Mesendoderm (in vitro differentiated cells): ENCODE measurements around the gene KIF1A.

ENCODE experiments used
- DNase-seq: peaks from one replicate; pipeline ENCODE4 v3.0.0; 2013
- H2AK5ac ChIP-seq: 2 replicates; pipeline ENCODE4 v1.6.1; 2013; ENCODE audit warnings: low read length, inconsistent platforms
- H2BK120ac ChIP-seq: 2 replicates; pipeline ENCODE4 v1.6.1; 2013; ENCODE audit warnings: low read depth, mild to moderate bottlenecking, low read length, moderate library complexity, mixed read lengths
- H2BK15ac ChIP-seq: replicated peaks from 2 replicates; pipeline ENCODE4 v1.6.1; 2013; ENCODE audit warnings: low read depth, mild to moderate bottlenecking, moderate library complexity
- H2BK5ac ChIP-seq: 2 replicates; pipeline ENCODE4 v1.6.1; 2013; ENCODE audit warnings: low read length, inconsistent platforms
- H3K18ac ChIP-seq: 2 replicates; pipeline ENCODE4 v1.6.1; 2013; ENCODE audit warnings: mild to moderate bottlenecking, low read length, mixed read lengths
- H3K23ac ChIP-seq: one replicate; pipeline ENCODE4 v1.6.1; 2013; ENCODE audit warnings: low read length
- H3K27ac ChIP-seq: 2 replicates; pipeline ENCODE4 v1.5.1; 2013; ENCODE audit warnings: low read depth, mild to moderate bottlenecking, inconsistent platforms, low read length, moderate library complexity
- H3K27me3 ChIP-seq: 2 replicates; pipeline ENCODE4 v1.6.1; 2013; ENCODE audit warnings: low read length, control low read depth, mild to moderate bottlenecking, inconsistent platforms; ENCODE audit not compliant: insufficient read depth, poor library complexity
- H3K36me3 ChIP-seq: 2 replicates; pipeline ENCODE4 v1.6.1; 2013; ENCODE audit warnings: low read length, inconsistent platforms; ENCODE audit not compliant: control insufficient read depth, insufficient read depth
- H3K4ac ChIP-seq: one replicate; pipeline ENCODE4 v1.6.1; 2013; ENCODE audit warnings: low read depth, mild to moderate bottlenecking, low read length, moderate library complexity
- H3K4me1 ChIP-seq: 2 replicates; pipeline ENCODE4 v1.6.1; 2013; ENCODE audit warnings: low read depth, low read length, inconsistent platforms; ENCODE audit not compliant: control insufficient read depth
- H3K4me2 ChIP-seq: 2 replicates; pipeline ENCODE4 v1.6.1; 2013; ENCODE audit warnings: low read length
- H3K4me3 ChIP-seq: 2 replicates; pipeline ENCODE4 v1.5.1; 2013; ENCODE audit warnings: mild to moderate bottlenecking, low read length
- H3K56ac ChIP-seq: one replicate; pipeline ENCODE4 v1.6.1; 2013; ENCODE audit warnings: low read length
- H3K79me1 ChIP-seq: 2 replicates; pipeline ENCODE4 v1.6.1; 2013; ENCODE audit warnings: low read length, inconsistent platforms
- H3K79me2 ChIP-seq: 2 replicates; pipeline ENCODE4 v1.6.1; 2013; ENCODE audit warnings: mild to moderate bottlenecking, low read length; ENCODE audit not compliant: control insufficient read depth, insufficient read depth
- H3K9ac ChIP-seq: 2 replicates; pipeline ENCODE4 v1.6.1; 2013; ENCODE audit warnings: low read length, inconsistent platforms
- H4K5ac ChIP-seq: one replicate; pipeline ENCODE4 v1.6.1; 2013; ENCODE audit warnings: low read length
- H4K8ac ChIP-seq: one replicate; pipeline ENCODE4 v1.6.1; 2013; ENCODE audit warnings: low read depth, mild to moderate bottlenecking, control low read depth, low read length, moderate library complexity
- WGBS: extraction: QIAGEN DNeasy Blood & Tissue Kit; methylation state at CpG from one replicate; pipeline ENCODE4 v1.1.7; 2013; ENCODE audit warnings: low lambda C conversion rate, missing lambda C conversion rate; ENCODE audit not compliant: insufficient coverage; ENCODE audit errors: extremely low coverage; 5-methylcytosine and 5-hydroxymethylcytosine counted together

KIF1A gene

GRCh38 chr2:240739797-240740196 is 80.2 kb downstream of the KIF1A start:
- Histone ChIP-seq H2BK5ac (no peak overlapping the region), H3K27ac (no peak overlapping the region), H3K4ac (no peak overlapping the region), H2BK120ac (no peak overlapping the region), H3K36me3 (peaks cover 4% of the 10 kb centered on the region), H3K79me1 (no peaks in the 10 kb centered on the region), H2BK15ac (no peak overlapping the region), H4K5ac (no peak overlapping the region), H3K79me2 (no peaks in the 10 kb centered on the region), H3K27me3 (no peaks in the 10 kb centered on the region), H3K56ac (no peak overlapping the region), H2AK5ac (no peak overlapping the region), H3K23ac (no peak overlapping the region), H3K18ac (no peak overlapping the region), H3K9ac (no peak overlapping the region), H3K4me3 (no peak overlapping the region), H4K8ac (no peak overlapping the region), H3K4me1 (no peaks in the 10 kb centered on the region), H3K4me2 (no peak overlapping the region)
- no peak for DNase-seq
- WGBS = no CpG with 5 or more reads among the region's 16 CpGs

DNA sequence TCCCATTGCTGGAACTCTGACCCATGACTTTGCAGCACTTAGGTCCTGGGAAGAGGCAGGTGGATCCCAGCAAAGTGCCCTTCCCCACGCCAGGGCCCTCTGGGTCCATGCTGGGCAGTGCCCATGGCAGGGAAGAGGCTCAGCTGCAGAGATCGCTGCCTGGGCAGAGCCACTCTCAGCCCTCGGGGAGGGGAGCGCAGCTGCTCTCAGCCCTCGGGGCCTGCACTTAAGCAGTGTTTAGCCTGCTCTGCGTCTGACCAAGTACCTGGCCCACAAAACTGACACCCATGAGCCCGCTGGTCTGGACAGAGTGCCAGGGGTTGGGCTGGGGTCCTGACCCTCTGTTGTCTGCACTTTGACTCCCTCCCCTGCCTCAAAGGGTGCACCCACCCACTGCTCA is 82.1 kb downstream of the KIF1A start:
- no peak overlapping the region for H3K9ac ChIP-seq
- peaks cover 4% of the 10 kb centered on the region for H3K36me3 ChIP-seq
- no peak overlapping the region for H3K4me3 ChIP-seq
- no peaks in the 10 kb centered on the region for H3K4me1 ChIP-seq
- DNase-seq = no peak
- H3K18ac ChIP-seq = no peak overlapping the region
- no peak overlapping the region for H2BK5ac ChIP-seq
- no peak overlapping the region for H3K56ac ChIP-seq
- H2BK15ac ChIP-seq = no peak overlapping the region
- H4K8ac ChIP-seq = no peak overlapping the region
- no peak overlapping the region for H2AK5ac ChIP-seq
- no peak overlapping the region for H4K5ac ChIP-seq
- H3K4ac ChIP-seq = no peak overlapping the region
- no peaks in the 10 kb centered on the region for H3K27me3 ChIP-seq
- H2BK120ac ChIP-seq = no peak overlapping the region
- H3K4me2 ChIP-seq = no peak overlapping the region
- H3K79me2 ChIP-seq = no peaks in the 10 kb centered on the region
- no peak overlapping the region for H3K27ac ChIP-seq
- no peak overlapping the region for H3K23ac ChIP-seq
- no peaks in the 10 kb centered on the region for H3K79me1 ChIP-seq
- no CpG with 5 or more reads among the region's 7 CpGs for WGBS

- H3K27me3 ChIP-seq = no peaks in the 10 kb centered on the region
- no peak overlapping the region for H4K5ac ChIP-seq
- H3K36me3 ChIP-seq = peaks cover 4% of the 10 kb centered on the region
- H2BK15ac ChIP-seq = no peak overlapping the region
- H3K9ac ChIP-seq = no peak overlapping the region
- H2BK5ac ChIP-seq = no peak overlapping the region
- H3K4me1 ChIP-seq = no peaks in the 10 kb centered on the region
- no peak overlapping the region for H2BK120ac ChIP-seq
- H3K18ac ChIP-seq = no peak overlapping the region
- no peaks in the 10 kb centered on the region for H3K79me1 ChIP-seq
- no peak overlapping the region for H3K23ac ChIP-seq
- H3K27ac ChIP-seq = no peak overlapping the region
- no CpG with 5 or more reads among the region's 5 CpGs for WGBS
- no peak overlapping the region for H2AK5ac ChIP-seq
- H4K8ac ChIP-seq = no peak overlapping the region
- H3K4me3 ChIP-seq = no peak overlapping the region
- H3K4me2 ChIP-seq = no peak overlapping the region
- no peak overlapping the region for H3K4ac ChIP-seq
- no peak for DNase-seq
- no peak overlapping the region for H3K56ac ChIP-seq
- H3K79me2 ChIP-seq = no peaks in the 10 kb centered on the region
Measured at GRCh38 chr2:240737512-240737911, 82.5 kb downstream of the KIF1A start.

DNA sequence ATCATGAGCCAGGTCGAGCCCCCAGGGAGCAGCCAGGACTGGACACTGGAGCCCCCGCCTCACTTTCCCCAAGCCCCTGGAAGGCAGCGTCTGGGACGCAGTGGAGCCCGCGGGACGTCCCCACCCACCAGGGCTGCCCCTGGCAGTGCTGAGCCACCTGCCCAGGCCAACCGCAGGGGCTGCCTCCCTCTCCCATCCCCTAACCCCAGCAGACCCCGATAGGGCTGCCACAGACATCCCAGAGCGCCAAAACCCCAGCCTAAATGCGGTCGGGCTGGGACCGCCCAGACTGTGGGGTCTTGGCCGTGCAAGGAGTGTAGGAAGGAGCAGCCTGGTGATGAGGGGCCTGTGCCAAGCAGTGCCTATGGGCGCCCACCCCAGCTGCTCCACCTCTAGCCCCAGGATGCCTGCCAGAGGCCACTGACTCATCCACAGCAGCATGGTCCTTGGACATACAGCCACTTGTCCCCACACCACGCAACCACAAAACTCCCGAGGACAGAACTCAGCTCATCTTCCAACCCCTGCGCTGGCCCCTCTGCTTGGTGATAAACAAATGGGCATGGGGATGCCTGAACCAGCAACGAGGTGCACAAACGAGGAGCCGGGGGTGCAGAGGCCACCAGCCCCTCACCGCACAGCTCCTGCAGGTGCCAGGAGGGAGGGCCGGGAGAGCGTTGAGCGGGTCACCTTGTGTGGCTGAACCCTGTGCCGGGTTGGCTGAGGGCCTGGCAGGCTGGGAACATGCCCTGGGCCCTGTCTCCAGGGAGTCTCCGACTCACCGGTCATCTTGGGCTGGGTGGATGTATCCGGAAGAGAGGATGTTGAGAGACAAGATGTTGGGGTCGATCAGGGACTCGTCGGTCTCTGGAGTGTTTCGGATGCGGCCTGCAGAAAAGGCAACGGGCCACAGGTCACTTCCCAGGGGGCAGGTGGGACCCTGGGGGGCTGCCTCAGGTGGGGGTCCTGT is 83.5 kb downstream of the KIF1A start:
- Histone ChIP-seq H3K23ac (no peak overlapping the region), H3K9ac (no peak overlapping the region), H3K27ac (no peak overlapping the region), H3K56ac (no peak overlapping the region), H2BK120ac (no peak overlapping the region), H3K79me2 (no peaks in the 10 kb centered on the region), H3K4ac (no peak overlapping the region), H2BK5ac (no peak overlapping the region), H3K36me3 (peaks cover 4% of the 10 kb centered on the region), H3K4me2 (no peak overlapping the region), H2BK15ac (no peak overlapping the region), H2AK5ac (no peak overlapping the region), H4K5ac (no peak overlapping the region), H3K27me3 (no peaks in the 10 kb centered on the region), H3K18ac (no peak overlapping the region), H3K4me3 (no peak overlapping the region), H4K8ac (no peak overlapping the region), H3K79me1 (no peaks in the 10 kb centered on the region), H3K4me1 (no peaks in the 10 kb centered on the region)
- WGBS = no CpG with 5 or more reads among the region's 35 CpGs
- DNase-seq = no peak

DNA sequence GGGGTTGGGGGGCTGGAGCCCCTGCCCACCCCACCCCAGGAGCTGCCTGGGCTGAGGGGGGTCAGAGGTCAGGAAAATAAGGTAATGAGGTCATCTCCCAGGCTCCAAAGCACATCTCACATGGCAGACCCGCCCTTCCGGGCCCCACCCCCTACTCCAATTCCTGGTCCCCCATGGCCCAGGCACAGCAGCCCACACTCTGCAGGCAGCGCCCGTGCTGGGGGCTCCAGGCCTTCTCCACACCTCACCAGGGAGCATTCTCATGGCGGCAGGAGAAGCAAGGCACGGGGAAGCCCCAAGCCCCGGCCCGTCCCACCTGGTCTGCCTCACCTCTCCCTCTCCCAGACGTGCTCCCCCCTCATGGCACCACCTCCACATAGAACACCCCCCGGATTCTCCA is 84.5 kb downstream of the KIF1A start:
- Histone ChIP-seq H3K27ac (no peak overlapping the region), H3K4me1 (no peaks in the 10 kb centered on the region)

More for the DNA sequence above, 84.5 kb downstream of the KIF1A start:
- Histone ChIP-seq H2BK5ac (no peak overlapping the region), H3K79me2 (no peaks in the 10 kb centered on the region), H3K4ac (no peak overlapping the region), H2AK5ac (no peak overlapping the region), H2BK120ac (no peak overlapping the region), H3K23ac (no peak overlapping the region), H3K4me3 (no peak overlapping the region), H3K79me1 (no peaks in the 10 kb centered on the region), H3K27me3 (no peaks in the 10 kb centered on the region), H4K5ac (no peak overlapping the region), H2BK15ac (no peak overlapping the region), H3K9ac (no peak overlapping the region), H3K56ac (no peak overlapping the region), H4K8ac (no peak overlapping the region), H3K4me2 (no peak overlapping the region), H3K18ac (no peak overlapping the region), H3K36me3 (peaks cover 4% of the 10 kb centered on the region)
- no peak for DNase-seq
- WGBS = no CpG with 5 or more reads among the region's 10 CpGs
